ENCODE measurements around the gene EPHB2. TPM values are rescaled to one million over a fixed set of nuclear protein-coding genes. Genes with fewer than 3 reads are reported as not detected.
A peak's percentile ranks its signal among the peaks of the same experiment; 100 is the strongest.
"Not testable (repeated sequence)": the region's sequence is repeated elsewhere in the genome, so short reads cannot be mapped to it uniquely, and the experiment has no call there.

EPHB2 gene
- total RNA-seq, 1 experiment from 2014 or later, result 18.5 TPM

GRCh38 chr1:22665752-22666151 is 44.9 kb upstream of the EPHB2 start:
- DNase-seq (ENCODE audit: low spot score) (peak; percentile 72), ATAC-seq (peak; percentile 27)
- H3K27ac Mint-ChIP-seq, result no peak overlapping the region
- H3K4me3 Mint-ChIP-seq, result no peak overlapping the region
- no peaks in the 10 kb centered on the region for H3K27me3 Mint-ChIP-seq (ENCODE audit: low read depth)
- H3K36me3 Mint-ChIP-seq, result no peaks in the 10 kb centered on the region
- no peaks in the 10 kb centered on the region; the same call in 1 of the 2 replicates for H3K4me1 Mint-ChIP-seq
- ChIA-PET CTCF (interaction anchor here (0.6 to 1.4 kb wide), 8 partner anchors 37 to 298 kb away, joined by 3 to 15 read pairs (median 4); no protein-coding TSS in a partner anchor), POLR2A (no interaction called here)
- TF ChIP-seq CTCF (IDR thresholded peaks at IDR 0.05), result peak; percentile 52
- no peak for TF ChIP-seq SOX15 (CRISPR knock-in tag; IDR thresholded peaks at IDR 0.05)
- H3K9me3 Mint-ChIP-seq, result no peaks in the 10 kb centered on the region

- TF ChIP-seq E2F5 (CRISPR knock-in tag; IDR thresholded peaks at IDR 0.05) (no peak), ATF1 (CRISPR knock-in tag; IDR thresholded peaks at IDR 0.05) (no peak), TEAD4 (CRISPR knock-in tag; IDR thresholded peaks at IDR 0.05) (no peak), STAT6 (CRISPR knock-in tag; conservative IDR thresholded peaks at IDR 0.05; ENCODE audit: low read depth) (no peak), ARID4B (CRISPR knock-in tag; IDR thresholded peaks at IDR 0.05; ENCODE audit: borderline replicate concordance) (no peak), PREB (CRISPR knock-in tag; IDR thresholded peaks at IDR 0.05; ENCODE audit: borderline replicate concordance) (no peak), ZMAT4 (CRISPR knock-in tag; IDR thresholded peaks at IDR 0.05) (no peak)
- Mint-ChIP-seq H3K36me3 (no peaks in the 10 kb centered on the region), H3K27me3 (ENCODE audit: low read depth) (no peaks in the 10 kb centered on the region), H3K4me3 (no peak overlapping the region), H3K27ac (no peak overlapping the region), H3K9me3 (no peaks in the 10 kb centered on the region), H3K4me1 (no peaks in the 10 kb centered on the region; the same call in 1 of the 2 replicates)
- ChIA-PET POLR2A (no interaction called here), CTCF (interaction anchor here (1.3 to 2.6 kb wide), 4 partner anchors 36 to 298 kb away, joined by 3 to 9 read pairs (median 5); no protein-coding TSS in a partner anchor)
- no peak for DNase-seq (ENCODE audit: low spot score)
- no peak for ATAC-seq
Measured at GRCh38 chr1:22666412-22666811, 44.2 kb upstream of the EPHB2 start.

- H3K27me3 Mint-ChIP-seq (ENCODE audit: low read depth); H3K4me3 Mint-ChIP-seq; H3K4me1 Mint-ChIP-seq; POLR2A ChIA-PET; H3K36me3 Mint-ChIP-seq; ATAC-seq; H3K27ac Mint-ChIP-seq; H3K9me3 Mint-ChIP-seq; DNase-seq (ENCODE audit: low spot score): not testable (repeated sequence)
- CTCF ChIA-PET, result interaction anchor here (1.5 kb wide), 1 partner anchor 262 kb away, joined by 4 read pairs; no protein-coding TSS in a partner anchor
Measured at GRCh38 chr1:22668840-22669239, 41.8 kb upstream of the EPHB2 start.
